ENCODE results near the gene LYSMD1.
"Not testable (repeated sequence)": the region's sequence is repeated elsewhere in the genome, so short reads cannot be mapped to it uniquely, and the experiment has no call there.

Gene LYSMD1, protein sequence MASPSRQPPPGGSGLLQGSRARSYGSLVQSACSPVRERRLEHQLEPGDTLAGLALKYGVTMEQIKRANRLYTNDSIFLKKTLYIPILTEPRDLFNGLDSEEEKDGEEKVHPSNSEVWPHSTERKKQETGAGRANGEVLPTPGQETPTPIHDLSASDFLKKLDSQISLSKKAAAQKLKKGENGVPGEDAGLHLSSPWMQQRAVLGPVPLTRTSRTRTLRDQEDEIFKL

DNA sequence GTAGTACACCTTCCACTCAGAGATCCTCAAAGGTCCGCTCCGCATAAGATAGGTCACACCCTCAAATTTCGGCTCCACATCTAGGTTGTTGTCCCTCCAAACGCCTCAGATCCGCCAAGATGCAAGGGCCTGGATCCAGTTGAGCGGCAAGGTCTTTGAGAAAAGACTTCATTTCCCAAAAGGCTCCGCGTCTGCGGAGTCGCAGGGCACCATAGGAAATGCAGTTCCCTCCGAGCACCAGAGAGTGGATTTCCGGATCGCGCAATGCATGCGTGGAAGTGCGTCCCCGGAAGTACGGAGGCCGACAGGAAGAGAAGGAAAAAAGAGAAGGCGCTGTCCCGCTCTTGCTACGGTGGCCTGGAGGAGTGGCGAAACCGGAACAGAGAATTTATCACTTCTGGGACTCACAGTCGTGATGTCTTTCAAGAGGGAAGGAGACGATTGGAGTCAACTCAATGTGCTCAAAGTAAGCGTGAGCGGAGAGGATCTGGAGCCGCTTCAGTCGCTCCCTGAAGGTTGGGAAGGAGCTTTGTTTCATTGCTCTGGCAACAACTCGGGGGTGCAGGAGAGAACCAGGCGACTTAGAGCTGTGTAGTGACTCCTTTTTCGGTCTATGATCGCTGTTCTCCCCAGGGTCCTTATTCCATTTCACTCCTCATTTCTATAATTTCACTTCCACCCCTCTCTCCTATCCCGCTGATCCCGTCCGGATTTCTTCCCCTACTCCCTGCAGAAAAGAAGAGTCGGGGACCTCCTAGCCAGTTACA, at the start of gene LYSMD1, which contains the start of gene SCNM1:
LYSMD1 (minus strand) TSS at position 165 of the 767 bp plus-strand sequence. CDS start 644 bp downstream, outside the sequence.
SCNM1 (plus strand) TSS at position 407 of the 767 bp plus-strand sequence; CDS start at position 416, 9 bp downstream.
- peak; percentile 92 for DNase-seq (ENCODE audit: low read depth)

- no peak for DNase-seq (ENCODE audit: low read depth)
Measured at GRCh38 chr1:151213560-151213959, 47.9 kb upstream of the LYSMD1 start.

GRCh38 chr1:151211972-151212705, 46.4 kb upstream of the LYSMD1 start:
- no peak for DNase-seq (ENCODE audit: low read depth)

GRCh38 chr1:151210830-151211229, 45.1 kb upstream of the LYSMD1 start:
- DNase-seq (ENCODE audit: low read depth) = no peak

- DNase-seq (ENCODE audit: low read depth) = not testable (repeated sequence)
Measured at GRCh38 chr1:151205381-151205965, 39.8 kb upstream of the LYSMD1 start.

DNA sequence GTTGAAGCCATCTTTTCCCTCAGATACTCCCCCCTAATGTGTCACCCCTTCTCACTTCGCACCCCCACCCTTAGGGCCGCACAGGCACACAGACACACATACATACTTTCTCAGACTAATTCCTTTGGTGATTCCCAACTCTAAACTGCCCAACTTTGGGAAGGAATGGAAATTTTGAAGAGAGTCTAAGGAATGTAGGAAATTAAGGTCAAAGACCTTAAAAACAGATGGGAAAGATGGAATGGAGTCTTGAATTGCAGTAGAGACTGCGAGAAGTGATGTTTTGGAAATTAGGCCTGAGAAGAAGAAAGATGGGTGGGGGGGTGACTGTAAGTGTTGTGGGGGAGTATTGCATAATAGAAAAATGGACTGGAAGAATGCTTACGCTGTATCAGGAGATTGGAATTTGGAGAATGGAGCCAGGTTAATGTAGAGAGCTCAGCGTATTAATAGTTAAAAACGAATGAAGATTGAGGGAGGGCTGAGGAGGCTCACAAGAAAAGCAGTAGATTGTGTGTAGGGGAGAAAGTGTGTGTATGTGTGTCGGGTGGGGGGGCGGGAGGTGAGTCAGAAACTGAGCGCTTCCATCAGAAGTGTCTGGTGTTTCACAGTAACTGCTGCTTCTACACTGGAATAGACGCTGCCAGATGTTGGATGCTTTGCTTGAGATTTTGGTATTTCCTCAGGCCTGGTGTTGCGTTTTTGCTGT, 34.3 kb upstream of the LYSMD1 start:
- DNase-seq (ENCODE audit: low read depth) = no peak

GRCh38 chr1:151198254-151199127, 32.8 kb upstream of the LYSMD1 start, which contains the start of gene PIP5K1A:
Gene PIP5K1A, plus strand, starts transcription at chr1:151198552. Its CDS starts 445 bp downstream, at chr1:151198997.
- DNase-seq (ENCODE audit: low read depth) = peak; percentile 100

DNA sequence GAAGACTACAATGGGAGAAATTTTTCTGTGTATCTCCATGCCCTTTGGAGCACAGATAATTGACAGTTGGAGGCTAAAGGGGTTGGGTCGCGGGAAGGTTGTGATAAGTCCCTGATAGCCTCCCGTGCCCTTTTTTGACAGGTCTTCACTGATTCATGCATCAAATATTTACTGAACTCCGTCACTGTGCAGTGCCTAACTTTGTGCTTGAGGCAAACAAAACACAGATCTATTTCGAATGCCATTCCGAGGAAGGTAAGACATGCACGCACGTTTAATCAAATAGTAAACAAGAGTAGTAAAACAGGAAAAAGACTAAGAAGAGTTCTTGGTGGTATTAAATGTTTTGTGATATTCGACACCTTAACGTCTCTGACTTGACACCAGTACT, 32.2 kb upstream of the LYSMD1 start:
- no peak for DNase-seq (ENCODE audit: low read depth)

- DNase-seq (ENCODE audit: low read depth) = no peak
Measured at GRCh38 chr1:151196292-151196800, 30.6 kb upstream of the LYSMD1 start.

DNA sequence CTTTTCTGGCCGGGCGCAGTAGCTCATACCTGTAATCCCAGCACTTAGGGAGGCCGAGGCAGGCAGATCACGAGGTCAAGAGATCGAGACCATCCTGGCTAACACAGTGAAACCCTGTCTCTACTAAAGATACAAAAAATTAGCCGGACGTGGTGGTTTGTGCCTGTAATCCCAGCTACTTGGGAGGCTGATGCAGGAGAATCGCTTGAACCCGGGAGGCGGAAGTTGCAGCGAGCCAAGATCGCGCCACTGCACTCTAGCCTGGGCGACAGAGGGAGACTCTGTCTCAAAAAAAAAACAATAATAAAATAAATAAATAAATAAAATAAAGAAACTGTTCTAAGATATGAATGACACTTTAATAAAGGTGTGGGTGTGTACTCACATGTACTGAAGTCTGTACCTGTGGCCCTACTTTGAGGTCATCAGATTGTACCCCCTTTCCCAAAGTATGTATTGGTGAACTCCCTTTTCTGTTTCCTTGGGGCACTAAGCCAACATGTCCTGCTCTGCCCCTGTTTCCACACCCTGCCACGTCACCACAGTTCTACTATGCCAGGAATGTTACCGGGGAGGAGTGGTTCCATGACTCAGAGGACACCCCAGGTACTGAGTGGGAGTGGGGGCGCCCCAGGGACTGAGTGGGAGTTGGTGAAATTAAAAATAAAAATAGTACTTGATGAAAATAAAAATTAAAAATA, 29.3 kb upstream of the LYSMD1 start:
- not testable (repeated sequence) for DNase-seq (ENCODE audit: low read depth)

GRCh38 chr1:151193856-151194255, 28.2 kb upstream of the LYSMD1 start:
- no peak for DNase-seq (ENCODE audit: low read depth)

GRCh38 chr1:151193304-151193703, 27.6 kb upstream of the LYSMD1 start:
- DNase-seq (ENCODE audit: low read depth) = no peak

DNA sequence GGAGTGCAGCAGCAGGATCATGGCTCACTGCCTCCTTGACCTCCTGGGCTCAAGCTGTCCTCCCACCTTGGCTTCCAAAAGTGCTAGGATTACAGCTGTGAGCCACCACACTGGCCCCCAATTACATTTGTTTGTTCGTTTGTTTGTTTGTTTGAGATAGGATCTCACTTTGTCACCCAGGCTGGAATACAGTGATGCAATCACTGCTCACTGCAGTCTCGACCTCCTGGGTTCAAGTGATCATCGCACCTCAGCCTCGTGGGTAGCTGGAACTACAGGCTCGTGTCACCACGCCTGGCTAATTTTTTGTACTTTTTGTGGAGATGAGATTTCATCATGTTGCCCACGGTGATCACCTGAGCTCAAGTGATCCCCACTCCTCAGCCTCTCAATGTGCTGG, 26.3 kb upstream of the LYSMD1 start:
- no peak for DNase-seq (ENCODE audit: low read depth)

DNA sequence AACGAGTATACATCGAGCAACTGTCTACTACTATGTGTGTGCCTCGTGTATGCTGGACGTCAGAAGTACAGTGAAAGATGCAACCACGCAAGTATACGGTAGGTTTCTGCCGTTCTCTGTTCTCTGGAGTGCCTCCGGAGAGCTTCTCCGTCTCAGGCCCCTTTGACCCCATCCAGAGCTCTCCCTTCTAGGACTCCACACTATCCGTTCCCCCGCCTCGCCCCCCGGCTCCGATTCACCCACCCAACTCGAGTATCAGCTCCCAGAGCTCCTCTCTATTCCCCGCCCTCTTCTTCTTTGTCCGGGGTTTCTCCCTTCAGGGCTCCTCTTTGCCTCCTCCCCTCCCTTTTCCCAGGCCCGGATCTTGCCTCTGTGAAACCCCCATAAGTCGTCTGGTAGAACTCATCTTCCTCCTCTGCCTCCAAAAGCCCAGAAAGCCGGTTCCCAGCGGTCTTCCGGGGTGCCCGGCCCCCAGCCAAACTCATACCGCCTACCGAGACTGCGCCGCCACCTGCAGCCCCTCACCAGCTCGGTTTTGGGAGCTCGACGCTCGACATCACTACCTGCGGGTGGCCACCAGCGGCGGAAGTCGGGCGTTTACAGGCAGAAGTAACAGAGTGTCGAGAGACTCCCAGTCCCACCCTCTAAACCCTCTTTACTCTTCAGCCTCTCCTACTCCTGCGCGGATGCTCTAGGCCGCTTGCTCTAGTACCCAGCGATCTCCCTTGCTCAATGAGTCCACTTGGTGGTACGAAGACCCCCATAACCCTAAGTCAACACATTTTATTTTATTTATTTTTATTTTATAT, 24.1 kb upstream of the LYSMD1 start, which contains the start of gene VPS72:
VPS72 (minus strand) TSS at position 561 of the 809 bp plus-strand sequence; CDS start at position 485, 76 bp downstream.
- DNase-seq (ENCODE audit: low read depth) = peak; percentile 74

DNA sequence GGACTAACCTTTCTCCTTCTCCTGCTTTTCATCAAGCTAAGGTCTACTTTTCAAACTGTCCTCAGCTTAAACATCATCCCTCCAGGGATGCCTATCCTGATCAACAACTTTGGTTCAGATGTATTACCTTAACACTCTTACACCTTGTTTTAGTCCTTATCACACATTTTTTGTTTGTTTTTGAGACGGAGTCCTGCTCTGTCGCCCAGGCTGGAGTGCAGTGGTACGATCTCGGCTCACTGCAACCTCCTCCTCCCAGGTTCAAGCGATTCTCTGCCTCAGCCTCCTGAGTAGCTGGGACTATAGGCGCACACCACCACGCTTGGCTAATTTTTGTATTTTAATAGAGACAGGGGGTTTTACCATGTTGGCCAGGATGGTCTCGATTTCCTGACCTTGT, 23.0 kb upstream of the LYSMD1 start:
- DNase-seq (ENCODE audit: low read depth) = not testable (repeated sequence)

- DNase-seq (ENCODE audit: low read depth) = no peak
Measured at GRCh38 chr1:151187205-151187604, 21.5 kb upstream of the LYSMD1 start.

- DNase-seq (ENCODE audit: low read depth) = no peak
Measured at GRCh38 chr1:151184211-151184610, 18.5 kb upstream of the LYSMD1 start.

- DNase-seq (ENCODE audit: low read depth) = no peak
Measured at GRCh38 chr1:151176514-151177045, 10.9 kb upstream of the LYSMD1 start.
